HG02642 (cell line): Measurements from ENCODE around the gene PEX14.
"Not testable (repeated sequence)": the region's sequence is repeated elsewhere in the genome, so short reads cannot be mapped to it uniquely, and the experiment has no call there.

Source experiments
- ATAC-seq: cut with Tn5 transposase; IDR thresholded peaks from one replicate; pipeline ENCODE4 v1.9.1; 2021; ENCODE audit warnings: mild to moderate bottlenecking; ENCODE audit not compliant: unreplicated experiment, poor library complexity

The PEX14 gene

GRCh38 chr1:10490286-10490970 is 15.7 kb downstream of the PEX14 start:
- no peak for ATAC-seq

GRCh38 chr1:10494418-10494753 is 19.6 kb downstream of the PEX14 start:
- no peak for ATAC-seq

- ATAC-seq = peak; percentile 81
Observed at GRCh38 chr1:10494754-10495474, 20.2 kb downstream of the PEX14 start.

- no peak for ATAC-seq
Observed at GRCh38 chr1:10495475-10495817, 20.7 kb downstream of the PEX14 start.

GRCh38 chr1:10495952-10496351 is 21.2 kb downstream of the PEX14 start:
- no peak for ATAC-seq

- ATAC-seq = no peak
Observed at GRCh38 chr1:10497109-10497508, 22.4 kb downstream of the PEX14 start.

- ATAC-seq = no peak
Observed at GRCh38 chr1:10498231-10498630, 23.5 kb downstream of the PEX14 start.

GRCh38 chr1:10502206-10502605 is 27.5 kb downstream of the PEX14 start:
- no peak for ATAC-seq

- ATAC-seq = no peak
Observed at GRCh38 chr1:10504249-10504648, 29.5 kb downstream of the PEX14 start.

GRCh38 chr1:10506046-10506676 is 31.4 kb downstream of the PEX14 start:
- ATAC-seq = not testable (repeated sequence)

GRCh38 chr1:10506677-10507047 is 31.9 kb downstream of the PEX14 start:
- no peak for ATAC-seq

- ATAC-seq = no peak
Observed at GRCh38 chr1:10507111-10507879, 32.5 kb downstream of the PEX14 start.

- ATAC-seq = no peak
Observed at GRCh38 chr1:10508511-10508951, 33.8 kb downstream of the PEX14 start.

- no peak for ATAC-seq
Observed at GRCh38 chr1:10509809-10510509, 35.2 kb downstream of the PEX14 start.

GRCh38 chr1:10510520-10511493 is 36.1 kb downstream of the PEX14 start:
- ATAC-seq = peak; percentile 85

- no peak for ATAC-seq
Observed at GRCh38 chr1:10511494-10511885, 36.7 kb downstream of the PEX14 start.

GRCh38 chr1:10513199-10513598 is 38.4 kb downstream of the PEX14 start:
- no peak for ATAC-seq

GRCh38 chr1:10514490-10515235 is 39.9 kb downstream of the PEX14 start:
- ATAC-seq = no peak
